HCEC 1CT (cell line): Measurements from ENCODE around the gene BMP8A.
"Not testable (repeated sequence)": the region's sequence is repeated elsewhere in the genome, so short reads cannot be mapped to it uniquely, and the experiment has no call there.

Experiments used
- DNase-seq: peaks from one replicate; pipeline ENCODE4 v3.0.0-alpha.2; 2017

BMP8A gene

GRCh38 chr1:39484564-39484963 is 6.9 kb upstream of the BMP8A start:
- no peak for DNase-seq

DNA sequence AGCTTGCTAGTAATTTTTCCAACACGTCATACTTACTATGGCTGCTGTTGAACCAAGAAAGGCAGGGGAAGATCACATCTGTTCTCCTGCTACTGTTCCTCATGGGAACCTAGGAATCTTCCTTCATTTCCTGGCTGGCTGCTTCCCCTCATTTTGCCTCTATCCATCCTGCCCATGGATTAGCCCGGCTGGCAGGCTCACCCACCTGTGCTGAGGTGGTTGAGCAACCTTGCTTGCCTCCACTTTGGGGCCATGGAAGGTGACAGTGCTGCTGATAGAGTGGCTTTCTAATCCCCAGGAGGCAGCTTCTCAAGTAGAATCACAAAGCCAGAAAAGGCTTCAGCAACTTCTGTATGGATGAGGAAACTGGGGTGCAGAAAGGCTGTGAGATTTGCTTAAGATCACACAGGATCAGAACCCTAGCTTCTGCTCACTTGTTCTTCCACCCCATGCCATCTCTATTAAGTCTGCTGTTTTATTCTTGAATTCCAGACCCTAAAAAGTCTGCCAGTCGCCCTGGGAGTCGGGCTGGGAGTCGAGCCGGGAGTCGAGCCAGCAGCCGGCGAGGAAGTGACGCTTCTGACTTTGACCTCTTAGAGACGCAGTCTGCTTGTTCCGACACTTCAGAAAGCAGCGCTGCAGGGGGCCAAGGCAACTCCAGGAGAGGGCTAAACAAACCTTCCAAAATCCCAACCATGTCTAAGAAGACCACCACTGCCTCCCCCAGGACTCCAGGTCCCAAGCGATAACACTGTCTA is 6.2 kb upstream of the BMP8A start:
- DNase-seq = no peak

GRCh38 chr1:39488012-39488545 is 3.4 kb upstream of the BMP8A start:
- no peak for DNase-seq

- DNase-seq = no peak
Measured at GRCh38 chr1:39488793-39489566, 2.5 kb upstream of the BMP8A start.

DNA sequence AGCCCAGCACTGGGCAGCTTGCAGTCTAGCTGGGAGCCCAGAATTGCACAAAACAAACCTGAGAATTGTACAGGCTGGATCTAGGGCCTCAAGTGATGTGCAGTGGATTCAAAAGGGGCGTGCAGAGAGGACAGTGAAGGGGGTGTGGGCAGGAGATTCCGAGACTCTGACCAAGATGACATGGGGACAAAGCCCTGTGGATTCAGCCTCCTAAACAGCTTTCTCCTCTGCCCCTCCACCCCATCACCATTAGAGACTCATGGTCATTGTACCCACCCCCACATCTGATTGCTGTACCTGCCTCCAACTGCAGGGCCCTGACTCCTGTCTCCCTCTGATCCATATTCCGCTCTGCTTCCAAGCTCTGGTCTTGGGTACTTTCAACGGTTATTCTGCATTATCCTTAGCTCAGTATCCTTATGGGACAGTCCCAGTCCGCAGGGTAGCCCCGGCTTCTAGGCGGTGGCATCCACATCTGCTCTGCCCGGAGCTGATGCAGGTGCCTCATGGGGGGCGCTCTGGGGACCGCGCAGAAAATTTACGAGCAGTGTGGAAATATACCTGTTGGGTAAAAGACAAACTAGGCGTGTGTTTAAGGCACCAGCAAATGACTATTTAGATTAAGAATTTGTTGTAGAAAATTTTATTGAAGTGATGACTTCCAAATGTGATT is 1.7 kb upstream of the BMP8A start:
- DNase-seq = no peak

GRCh38 chr1:39490596-39491145 is 765 bp upstream of the BMP8A start:
- DNase-seq = no peak

GRCh38 chr1:39492118-39493042 is 944 bp downstream of the BMP8A start:
- not testable (repeated sequence) for DNase-seq

GRCh38 chr1:39493043-39493810 is 1.8 kb downstream of the BMP8A start:
- not testable (repeated sequence) for DNase-seq

DNA sequence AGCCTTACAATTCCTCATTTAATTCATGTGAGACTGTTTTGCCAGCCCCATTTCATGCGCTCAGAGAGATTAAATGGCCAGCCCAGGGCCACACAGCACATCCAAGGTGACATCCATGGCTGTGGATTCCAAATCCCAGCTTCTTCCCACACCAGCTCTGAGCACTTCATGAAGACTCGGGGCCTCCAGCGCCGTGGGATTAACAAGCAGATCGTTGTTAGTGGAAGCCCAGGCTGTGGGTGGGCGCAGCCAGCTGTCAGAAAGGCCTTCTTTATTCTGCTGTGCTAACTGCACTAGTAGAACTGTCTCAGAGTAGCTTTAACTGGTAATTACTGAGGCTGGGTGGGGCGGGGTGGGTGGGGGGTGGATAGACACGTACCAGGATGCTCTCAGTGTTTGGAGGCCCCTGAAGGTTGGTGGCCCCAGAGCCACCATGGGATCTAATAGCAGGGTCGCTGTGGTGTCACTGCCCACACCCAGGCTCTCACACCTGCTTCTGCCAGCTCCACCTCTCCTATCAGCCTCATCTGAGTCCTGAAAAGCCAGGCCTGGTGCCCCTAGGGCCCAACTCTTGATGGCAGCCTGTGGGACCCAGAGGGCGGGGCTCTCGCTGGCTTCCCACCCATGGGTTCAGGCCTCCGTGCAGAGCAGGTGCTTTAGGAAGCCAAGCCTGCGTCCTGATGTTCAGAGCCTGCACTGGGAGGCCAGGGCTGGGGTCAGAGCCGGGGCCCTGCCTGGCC is 3.4 kb downstream of the BMP8A start:
- no peak for DNase-seq

- DNase-seq = not testable (repeated sequence)
Measured at GRCh38 chr1:39496520-39496919, 5.1 kb downstream of the BMP8A start.

- no peak for DNase-seq
Measured at GRCh38 chr1:39497585-39497984, 6.1 kb downstream of the BMP8A start.

DNA sequence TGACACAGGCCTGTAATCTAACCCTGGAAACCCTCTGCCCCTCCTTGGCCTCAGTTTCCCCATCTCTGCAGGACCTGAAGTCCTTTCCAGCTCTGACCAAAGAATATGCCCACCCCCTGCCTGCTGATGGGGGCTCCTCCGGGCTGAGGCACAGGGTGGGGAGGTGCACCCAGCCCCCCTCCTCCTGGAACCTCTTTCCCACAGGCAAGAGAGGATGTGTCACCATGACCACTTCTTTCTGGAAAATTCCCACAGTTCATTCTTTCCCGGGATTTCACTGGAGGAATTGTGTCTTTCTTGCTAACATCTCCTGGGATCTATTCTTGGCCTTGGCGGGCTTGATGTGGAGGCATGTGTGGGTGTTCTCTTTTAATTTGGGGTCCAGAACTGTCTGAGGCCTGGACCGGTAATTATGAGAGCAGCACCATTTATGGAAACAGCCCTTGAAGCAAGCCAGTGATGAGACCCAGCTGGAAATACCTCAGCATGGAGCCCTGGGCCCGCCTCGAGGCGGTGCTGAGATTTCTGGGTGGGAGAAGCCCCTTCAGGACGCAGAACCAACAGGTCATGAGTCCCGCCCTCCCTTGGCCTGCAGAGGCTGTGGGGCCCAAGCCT is 6.8 kb downstream of the BMP8A start:
- not testable (repeated sequence) for DNase-seq

GRCh38 chr1:39498821-39499220 is 7.4 kb downstream of the BMP8A start:
- not testable (repeated sequence) for DNase-seq

- DNase-seq = no peak
Measured at GRCh38 chr1:39499668-39500067, 8.2 kb downstream of the BMP8A start.

DNA sequence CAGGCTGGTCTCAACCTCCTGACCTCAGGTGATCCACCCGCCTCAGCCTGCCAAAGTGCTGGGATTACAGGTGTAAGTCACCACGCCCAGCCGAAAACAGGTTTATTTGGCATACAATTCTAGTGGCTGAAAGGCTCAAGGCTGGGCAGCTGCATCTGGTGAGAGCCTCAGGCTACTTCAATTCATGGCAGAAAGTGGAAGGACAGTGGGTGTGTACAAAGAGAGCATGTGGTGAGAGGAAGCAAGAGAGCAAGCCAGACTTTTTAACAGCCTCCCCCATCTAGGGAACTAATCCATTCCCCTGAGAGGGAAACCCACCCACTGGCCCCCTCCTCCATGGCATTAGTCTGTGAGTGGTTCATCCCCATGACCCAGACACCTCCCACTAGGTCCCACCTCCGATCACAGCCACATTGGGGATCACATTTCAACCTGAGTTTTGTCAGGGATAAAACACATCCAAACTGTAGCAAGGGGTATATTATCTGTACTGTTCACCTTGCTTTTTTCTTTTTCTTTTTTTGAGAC is 9.5 kb downstream of the BMP8A start:
- DNase-seq = no peak

- peak; percentile 78 for DNase-seq
Measured at GRCh38 chr1:39501666-39502065, 10.2 kb downstream of the BMP8A start.

DNA sequence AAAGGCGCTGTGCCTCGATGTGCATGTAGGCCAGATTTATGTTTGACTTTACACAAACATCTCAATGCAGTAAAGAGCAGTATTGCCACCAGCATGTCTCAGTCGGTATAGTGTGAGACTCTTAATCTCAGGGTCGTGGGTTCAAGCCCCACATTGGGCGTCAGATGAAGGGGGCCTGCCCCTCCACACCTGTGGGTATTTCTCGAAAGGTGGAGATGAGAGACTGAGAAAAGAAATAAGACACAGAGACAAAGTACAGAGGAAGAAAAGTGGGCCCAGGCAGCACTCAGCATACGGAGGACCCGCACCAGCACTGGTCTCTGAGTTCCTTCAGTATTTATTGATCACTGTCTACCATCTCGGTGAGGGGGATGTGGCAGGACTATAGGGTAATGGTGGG is 13.0 kb downstream of the BMP8A start:
- not testable (repeated sequence) for DNase-seq

DNA sequence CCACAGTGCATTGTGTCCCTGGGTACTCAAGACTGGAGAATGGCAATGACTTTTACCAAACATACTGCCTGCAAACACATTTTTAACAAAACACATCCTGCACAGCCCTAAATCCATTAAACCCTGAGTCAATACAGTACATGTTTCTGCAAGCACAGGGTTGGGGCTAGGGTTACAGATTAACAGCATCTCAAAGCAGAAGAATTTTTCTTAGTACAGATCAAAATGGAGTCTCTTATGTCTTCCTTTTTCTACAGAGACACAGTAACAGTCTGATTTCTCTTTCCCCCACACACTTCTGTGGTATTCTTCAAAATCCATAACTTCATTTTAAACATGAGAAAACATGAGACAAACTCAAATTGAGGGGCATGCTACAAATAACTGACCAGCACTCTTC is 13.9 kb downstream of the BMP8A start:
- DNase-seq = no peak

GRCh38 chr1:39507230-39507928 is 15.9 kb downstream of the BMP8A start:
- no peak for DNase-seq
